Smooth muscle cell (in vitro differentiated cells): ENCODE measurements around the gene RUNX2. TPM values are rescaled to one million over a fixed set of nuclear protein-coding genes. Genes with fewer than 3 reads are reported as not detected.

ENCODE experiments used
- DNase-seq: peaks from one replicate; lab custom pipeline; 2025; ENCODE audit not compliant: unreplicated experiment; lab: John Stamatoyannopoulos, UW
- H2AFZ ChIP-seq: fragments of 200-600 bp; sonication (generic); 2 replicates; pipeline ENCODE4 v1.6.0; 2016; ENCODE audit warnings: antibody characterized with exemption, low read depth, mild to moderate bottlenecking
- H3F3A ChIP-seq: fragments of 200-600 bp; sonication (generic); 2 replicates; pipeline ENCODE4 v1.6.0; 2017; ENCODE audit warnings: antibody characterized with exemption, low read depth
- H3K27ac ChIP-seq: fragments of 200-600 bp; sonication (generic); 2 replicates; pipeline ENCODE4 v1.5.1; 2016; ENCODE audit warnings: low read depth, mild to moderate bottlenecking
- H3K27me3 ChIP-seq: fragments of 200-600 bp; sonication (generic); 2 replicates; pipeline ENCODE4 v1.6.1; 2016; ENCODE audit warnings: low read depth, mild to moderate bottlenecking
- H3K36me3 ChIP-seq: fragments of 200-600 bp; sonication (generic); 2 replicates; pipeline ENCODE4 v1.5.1; 2016; ENCODE audit warnings: low read depth
- H3K4me1 ChIP-seq: fragments of 200-600 bp; sonication (generic); 2 replicates; pipeline ENCODE4 v1.5.1; 2016; ENCODE audit warnings: low read depth
- H3K4me2 ChIP-seq: fragments of 200-600 bp; sonication (generic); 2 replicates; pipeline ENCODE4 v1.6.0; 2016; ENCODE audit warnings: mild to moderate bottlenecking
- H3K4me3 ChIP-seq: fragments of 200-600 bp; sonication (generic); 2 replicates; pipeline ENCODE4 v1.5.1; 2016; ENCODE audit warnings: mild to moderate bottlenecking
- H3K79me2 ChIP-seq: fragments of 200-600 bp; sonication (generic); 2 replicates; pipeline ENCODE4 v1.6.0; 2016; ENCODE audit warnings: low read depth, mild to moderate bottlenecking
- H3K9ac ChIP-seq: fragments of 200-600 bp; sonication (generic); 2 replicates; pipeline ENCODE4 v1.6.0; 2016; ENCODE audit warnings: low read depth
- H3K9me3 ChIP-seq: fragments of 200-600 bp; sonication (generic); replicated peaks from 2 replicates; pipeline ENCODE4 v1.5.1; 2016; ENCODE audit warnings: low read depth
- H4K20me1 ChIP-seq: fragments of 200-600 bp; sonication (generic); 2 replicates; pipeline ENCODE4 v1.6.0; 2016; ENCODE audit warnings: low read depth
- CTCF ChIP-seq: fragments of 200-600 bp; sonication (generic); IDR thresholded peaks from 2 replicates; pipeline ENCODE4 v1.5.1; 2017; ENCODE audit warnings: borderline replicate concordance, mild to moderate bottlenecking, antibody characterized with exemption; ENCODE audit not compliant: insufficient read depth, poor library complexity, severe bottlenecking
- WGBS: methylation state at CpG from one replicate; pipeline ENCODE4 v1.1.7; 2016; ENCODE audit warnings: low lambda C conversion rate; 5-methylcytosine and 5-hydroxymethylcytosine counted together
- polyA plus RNA-seq: library from polyadenylated mRNA; unstranded; fragments of >200 nt; fragmentation: Nextera tagmentation; extraction: Ambion mirVana; gene quantifications from 2 replicates; pipeline ENCODE4 v1.2.1, GENCODE V29; 2016
- total RNA-seq: library from RNA; depleted of rRNA; stranded (reverse); fragments of >200 nt; gene quantifications from 2 replicates; pipeline ENCODE4 v1.2.3, GENCODE V29; 2014

RUNX2 gene
- total and polyA plus RNA-seq, 2 experiments from 2014 or later, result 12.5 to 16.4 TPM

- Histone ChIP-seq H3F3A (no peaks in the 10 kb centered on the region), H3K4me1 (no peaks in the 10 kb centered on the region), H3K9ac (no peak overlapping the region), H3K4me3 (no peak overlapping the region), H4K20me1 (no peaks in the 10 kb centered on the region), H3K79me2 (no peaks in the 10 kb centered on the region), H3K27me3 (no peaks in the 10 kb centered on the region), H2AFZ (no peak overlapping the region), H3K4me2 (no peak overlapping the region), H3K36me3 (no peaks in the 10 kb centered on the region), H3K27ac (no peak overlapping the region), H3K9me3 (no peaks in the 10 kb centered on the region)
- TF ChIP-seq CTCF, result no peak
- DNase-seq, result no peak
- 92% methylated on average over 2 of the region's 2 CpGs for WGBS
These were observed 283.4 kb downstream of the RUNX2 start for GRCh38 chr6:45611491-45611890.

GRCh38 chr6:45613656-45614055 is 285.5 kb downstream of the RUNX2 start:
- no peak for TF ChIP-seq CTCF

GRCh38 chr6:45614488-45615285 is 286.6 kb downstream of the RUNX2 start:
- Histone ChIP-seq H3K27me3 (no peaks in the 10 kb centered on the region), H3K4me1 (no peaks in the 10 kb centered on the region), H3K4me3 (no peak overlapping the region), H3F3A (no peaks in the 10 kb centered on the region), H3K9ac (no peak overlapping the region), H3K4me2 (no peak overlapping the region), H3K27ac (no peak overlapping the region), H3K79me2 (no peaks in the 10 kb centered on the region), H4K20me1 (no peaks in the 10 kb centered on the region), H2AFZ (no peak overlapping the region), H3K9me3 (no peaks in the 10 kb centered on the region), H3K36me3 (no peaks in the 10 kb centered on the region)
- DNase-seq, result no peak
- WGBS, result 87% methylated on average over 4 of the region's 4 CpGs
- no peak for TF ChIP-seq CTCF

More at GRCh38 chr6:45613656-45614055, 285.5 kb downstream of the RUNX2 start:
- Histone ChIP-seq H3K9ac (no peak overlapping the region), H3K79me2 (no peaks in the 10 kb centered on the region), H3K4me3 (no peak overlapping the region), H3K9me3 (no peaks in the 10 kb centered on the region), H4K20me1 (no peaks in the 10 kb centered on the region), H3K4me1 (no peaks in the 10 kb centered on the region), H3K36me3 (no peaks in the 10 kb centered on the region), H3F3A (no peaks in the 10 kb centered on the region), H3K27me3 (no peaks in the 10 kb centered on the region), H3K27ac (peak overlapping the region; percentile 23), H3K4me2 (peak overlapping the region; percentile 77), H2AFZ (peak overlapping the region; percentile 35)
- DNase-seq, result no peak
- 10% methylated on average over 9 of the region's 9 CpGs for WGBS

- Histone ChIP-seq H3K4me2 (no peak overlapping the region), H3F3A (no peaks in the 10 kb centered on the region), H3K4me3 (no peak overlapping the region), H3K27ac (no peak overlapping the region), H3K79me2 (no peaks in the 10 kb centered on the region), H3K27me3 (no peaks in the 10 kb centered on the region), H2AFZ (no peak overlapping the region), H3K36me3 (no peaks in the 10 kb centered on the region), H4K20me1 (no peaks in the 10 kb centered on the region), H3K9ac (no peak overlapping the region), H3K9me3 (no peaks in the 10 kb centered on the region), H3K4me1 (no peaks in the 10 kb centered on the region)
- no peak for TF ChIP-seq CTCF
- DNase-seq, result no peak
- WGBS, result 97% methylated on average over 1 of the region's 1 CpG
These were observed 288.1 kb downstream of the RUNX2 start for GRCh38 chr6:45616209-45616608.
